HepG2 (cell line): ENCODE data around the gene PGC. TPM values are rescaled to one million over a fixed set of nuclear protein-coding genes. Genes with fewer than 3 reads are reported as not detected.

Experiments used
- ARNT ChIP-seq: fragments of 450-650 bp; IDR thresholded peaks from 2 replicates; pipeline ENCODE4 v1.6.1; 2017
- ATAD3A ChIP-seq: sonication (generic); formaldehyde crosslinking; IDR thresholded peaks from 2 replicates; pipeline ENCODE4 v1.4.0; 2020; ENCODE audit warnings: missing genetic modification reagents
- ESRRA ChIP-seq: sonication (generic); formaldehyde crosslinking; IDR thresholded peaks from 2 replicates; pipeline ENCODE4 v1.5.1; 2020; ENCODE audit warnings: mild to moderate bottlenecking, low read depth, missing genetic modification reagents
- FOXM1 ChIP-seq: sonication (generic); formaldehyde crosslinking; IDR thresholded peaks from 2 replicates; pipeline ENCODE4 v1.5.0; 2020; ENCODE audit warnings: missing genetic modification reagents
- GLI4 ChIP-seq: sonication (generic); formaldehyde crosslinking; IDR thresholded peaks from 2 replicates; pipeline ENCODE4 v1.5.1; 2020; ENCODE audit warnings: missing genetic modification reagents, mild to moderate bottlenecking, moderate library complexity, borderline replicate concordance
- GTF2F1 ChIP-seq: fragments of 150-350 bp; IDR thresholded peaks from 2 replicates; pipeline ENCODE4 v1.6.1; 2014; ENCODE audit warnings: low read length
- MAFF ChIP-seq: IDR thresholded peaks from 2 replicates; pipeline ENCODE4 v1.6.1; 2011; ENCODE audit warnings: low read depth, low read length, improper control_type of control experiment
- MIXL1 ChIP-seq: IDR thresholded peaks from 2 replicates; pipeline ENCODE4 v1.6.1; 2016
- MYNN ChIP-seq: sonication (generic); formaldehyde crosslinking; IDR thresholded peaks from 2 replicates; pipeline ENCODE4 v1.4.0; 2020; ENCODE audit warnings: mild to moderate bottlenecking, low read depth, missing genetic modification reagents
- PITX1 ChIP-seq: sonication (generic); formaldehyde crosslinking; IDR thresholded peaks from 2 replicates; pipeline ENCODE4 v1.5.1; 2020; ENCODE audit warnings: mild to moderate bottlenecking, missing genetic modification reagents
- TGIF2 ChIP-seq: IDR thresholded peaks from 2 replicates; pipeline ENCODE4 v1.6.1; 2016; ENCODE audit warnings: control low read depth, missing compliant biosample characterization
- ZFAT ChIP-seq: sonication (generic); formaldehyde crosslinking; conservative IDR thresholded peaks from 2 replicates; pipeline ENCODE4 v1.8.1; 2023; ENCODE audit warnings: missing genetic modification reagents, inconsistent platforms
- ZNF24 ChIP-seq: fragments of 450-650 bp; IDR thresholded peaks from 2 replicates; pipeline ENCODE4 v1.6.1; 2017; ENCODE audit warnings: antibody characterized with exemption, mild to moderate bottlenecking
- ZNF431 ChIP-seq: sonication (generic); formaldehyde crosslinking; IDR thresholded peaks from 2 replicates; pipeline ENCODE4 v1.9.0; 2022; ENCODE audit warnings: missing genetic modification reagents, low read depth, mild to moderate bottlenecking, borderline replicate concordance
- ZNF580 ChIP-seq: IDR thresholded peaks from 2 replicates; pipeline ENCODE4 v1.6.1; 2016; ENCODE audit warnings: low read depth, borderline replicate concordance
- ZNF660 ChIP-seq: sonication (generic); formaldehyde crosslinking; IDR thresholded peaks from 2 replicates; pipeline ENCODE4 v1.5.1; 2020; ENCODE audit warnings: mild to moderate bottlenecking, low read depth, missing genetic modification reagents, borderline replicate concordance
- ZUFSP ChIP-seq: sonication (generic); formaldehyde crosslinking; IDR thresholded peaks from 2 replicates; pipeline ENCODE4 v1.9.0; 2021; ENCODE audit warnings: missing genetic modification reagents, mild to moderate bottlenecking, borderline replicate concordance
- ZXDC ChIP-seq: sonication (generic); formaldehyde crosslinking; IDR thresholded peaks from 2 replicates; pipeline ENCODE4 v1.5.0; 2020; ENCODE audit warnings: mild to moderate bottlenecking, missing genetic modification reagents
- polyA plus RNA-seq, 8 experiments: library from polyadenylated mRNA; depleted of rRNA in 3 of 8; stranded (reverse) in 7 of 8; unstranded in 1 of 8; fragments of >200 nt; fragmentation: Illumina TruSeq in 4 of 8; extraction: Trizol in 4 of 8; gene quantifications; 2 replicates each; pipeline versions ENCODE4 v1.2.1 to v1.2.3, GENCODE V29; 2011 to 2016; ENCODE audit warnings: low read depth in 4 of 8, missing spikeins in 1 of 8, mixed read lengths in 1 of 8; ENCODE audit not compliant: insufficient read depth in 1 of 8
- total RNA-seq, 5 experiments: library from RNA; depleted of rRNA; stranded (reverse); fragments of >200 nt; fragmentation: Illumina TruSeq; extraction: Trizol; gene quantifications; 2 replicates each; pipeline ENCODE4 v1.2.3, GENCODE V29; 2016; ENCODE audit warnings: low read depth in 1 of 5
- TF ChIP-seq, protein P1 (sequence below): sonication (generic); formaldehyde crosslinking; conservative IDR thresholded peaks from 2 replicates; pipeline ENCODE4 v1.4.0; 2020; ENCODE audit warnings: mild to moderate bottlenecking, missing genetic modification reagents, moderate library complexity
- TF ChIP-seq, protein P2 (sequence below): sonication (generic); formaldehyde crosslinking; IDR thresholded peaks from 2 replicates; pipeline ENCODE4 v1.8.1; 2023; ENCODE audit warnings: mild to moderate bottlenecking, missing genetic modification reagents, borderline replicate concordance
- TF ChIP-seq, protein P3 (sequence below): IDR thresholded peaks from 2 replicates; pipeline ENCODE4 v1.6.1; 2016; ENCODE audit warnings: mild to moderate bottlenecking, missing biosample characterization, missing genetic modification reagents

Gene PGC
- total and polyA plus RNA-seq, 2 of the 13 experiments (the other 11 are each of a cell fraction or from before 2014, with no cell fraction given), result 426 to 502 TPM

GRCh38 chr6:41747256-41748101 is at the start of gene PGC (continued):
- TF ChIP-seq, protein P1, sequence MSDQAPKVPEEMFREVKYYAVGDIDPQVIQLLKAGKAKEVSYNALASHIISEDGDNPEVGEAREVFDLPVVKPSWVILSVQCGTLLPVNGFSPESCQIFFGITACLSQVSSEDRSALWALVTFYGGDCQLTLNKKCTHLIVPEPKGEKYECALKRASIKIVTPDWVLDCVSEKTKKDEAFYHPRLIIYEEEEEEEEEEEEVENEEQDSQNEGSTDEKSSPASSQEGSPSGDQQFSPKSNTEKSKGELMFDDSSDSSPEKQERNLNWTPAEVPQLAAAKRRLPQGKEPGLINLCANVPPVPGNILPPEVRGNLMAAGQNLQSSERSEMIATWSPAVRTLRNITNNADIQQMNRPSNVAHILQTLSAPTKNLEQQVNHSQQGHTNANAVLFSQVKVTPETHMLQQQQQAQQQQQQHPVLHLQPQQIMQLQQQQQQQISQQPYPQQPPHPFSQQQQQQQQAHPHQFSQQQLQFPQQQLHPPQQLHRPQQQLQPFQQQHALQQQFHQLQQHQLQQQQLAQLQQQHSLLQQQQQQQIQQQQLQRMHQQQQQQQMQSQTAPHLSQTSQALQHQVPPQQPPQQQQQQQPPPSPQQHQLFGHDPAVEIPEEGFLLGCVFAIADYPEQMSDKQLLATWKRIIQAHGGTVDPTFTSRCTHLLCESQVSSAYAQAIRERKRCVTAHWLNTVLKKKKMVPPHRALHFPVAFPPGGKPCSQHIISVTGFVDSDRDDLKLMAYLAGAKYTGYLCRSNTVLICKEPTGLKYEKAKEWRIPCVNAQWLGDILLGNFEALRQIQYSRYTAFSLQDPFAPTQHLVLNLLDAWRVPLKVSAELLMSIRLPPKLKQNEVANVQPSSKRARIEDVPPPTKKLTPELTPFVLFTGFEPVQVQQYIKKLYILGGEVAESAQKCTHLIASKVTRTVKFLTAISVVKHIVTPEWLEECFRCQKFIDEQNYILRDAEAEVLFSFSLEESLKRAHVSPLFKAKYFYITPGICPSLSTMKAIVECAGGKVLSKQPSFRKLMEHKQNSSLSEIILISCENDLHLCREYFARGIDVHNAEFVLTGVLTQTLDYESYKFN (CRISPR knock-in tag), result peak; percentile 97
- TF ChIP-seq ATAD3A, result no peak
- peak; percentile 47; the same call in 1 of the 2 replicates for TF ChIP-seq TGIF2
- TF ChIP-seq GTF2F1, result no peak
- TF ChIP-seq ZNF580 (CRISPR knock-in tag), result peak; percentile 77
- no peak for TF ChIP-seq ZNF660
- no peak for TF ChIP-seq ZNF431 (CRISPR knock-in tag)
- no peak for TF ChIP-seq ZUFSP (CRISPR knock-in tag)
- no peak for TF ChIP-seq ZNF24
- no peak; the same call in 1 of the 2 replicates for TF ChIP-seq GLI4 (CRISPR knock-in tag)
- no peak for TF ChIP-seq ARNT
- TF ChIP-seq MYNN (CRISPR knock-in tag), result 0 out of 2 replicates have a peak, but pooled peaks have one; percentile 57
- no peak for TF ChIP-seq FOXM1
- TF ChIP-seq MAFF, result no peak
- TF ChIP-seq ZFAT (CRISPR knock-in tag), result no peak
- TF ChIP-seq MIXL1 (CRISPR knock-in tag), result peak; percentile 58; the same call in 1 of the 2 replicates
- TF ChIP-seq ZXDC (CRISPR knock-in tag), result peak; percentile 67; the same call in 1 of the 2 replicates
- TF ChIP-seq ESRRA (CRISPR knock-in tag), result peak; percentile 88; the same call in 1 of the 2 replicates
- TF ChIP-seq, protein P2, sequence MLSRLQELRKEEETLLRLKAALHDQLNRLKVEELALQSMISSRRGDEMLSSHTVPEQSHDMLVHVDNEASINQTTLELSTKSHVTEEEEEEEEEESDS (CRISPR knock-in tag), result peak; percentile 92; the same call in 1 of the 2 replicates
- peak; percentile 84 for TF ChIP-seq PITX1 (CRISPR knock-in tag)
- TF ChIP-seq, protein P3, sequence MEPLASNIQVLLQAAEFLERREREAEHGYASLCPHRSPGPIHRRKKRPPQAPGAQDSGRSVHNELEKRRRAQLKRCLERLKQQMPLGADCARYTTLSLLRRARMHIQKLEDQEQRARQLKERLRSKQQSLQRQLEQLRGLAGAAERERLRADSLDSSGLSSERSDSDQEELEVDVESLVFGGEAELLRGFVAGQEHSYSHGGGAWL (CRISPR knock-in tag), result no peak; the same call in 1 of the 2 replicates
